ENCODE results near the gene STARD13.

DNA sequence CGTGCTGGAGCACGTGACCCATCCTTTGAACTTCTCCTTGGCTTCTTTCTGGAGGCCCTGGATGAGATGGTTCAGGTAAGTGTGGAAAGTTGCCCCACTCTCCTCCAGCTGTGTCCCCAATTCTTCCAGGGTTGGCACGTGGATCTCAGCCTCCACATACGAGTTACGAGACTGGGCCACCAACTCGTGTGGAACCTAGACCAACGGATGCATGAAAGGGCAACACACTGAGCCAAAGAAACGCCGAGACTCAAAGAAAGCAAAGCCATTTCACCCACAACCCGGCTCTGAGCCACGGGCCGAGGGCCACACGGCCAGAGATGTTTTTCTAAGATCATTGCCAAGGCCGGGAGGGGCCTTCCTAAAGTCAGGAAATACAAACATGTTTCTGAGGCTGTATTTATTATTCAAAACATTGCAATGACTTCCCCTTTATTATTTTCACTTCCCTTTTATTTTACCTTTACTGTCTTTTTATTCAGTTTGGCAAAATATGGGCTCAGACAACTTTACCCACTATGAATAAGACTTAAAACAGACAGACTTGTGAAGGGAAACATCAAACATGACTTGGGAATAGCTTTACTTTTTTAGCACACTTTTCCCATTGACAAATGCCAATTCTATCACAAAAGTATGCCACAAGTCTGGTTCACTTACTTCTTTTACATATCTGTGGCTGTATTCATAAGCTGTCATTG is 174.7 kb downstream of the STARD13 start:
- TF ChIP-seq CTCF (optimal IDR thresholded peaks at IDR 0.05 in 1 of 3, IDR thresholded peaks at IDR 0.05 in 1 of 3, conservative IDR thresholded peaks at IDR 0.05 in 1 of 3; ENCODE audit: extremely low read depth in 1 of 3, insufficient read depth in 2 of 3, low read length in 3 of 3) = no peak
- TF ChIP-seq EZH2 (IDR thresholded peaks at IDR 0.05; ENCODE audit: low read length) = no peak
